HUES6 (cell line): ENCODE results near the gene KIAA1217.

Experiments
- H3K27ac ChIP-seq: 2 replicates; pipeline ENCODE4 v1.7.0; 2013; ENCODE audit warnings: low read depth, mild to moderate bottlenecking, low read length, inconsistent platforms
- H3K27me3 ChIP-seq: 2 replicates; pipeline ENCODE4 v1.6.1; 2013; ENCODE audit warnings: low read length; ENCODE audit not compliant: control insufficient read depth, insufficient read depth
- H3K36me3 ChIP-seq: 2 replicates; pipeline ENCODE4 v1.6.1; 2013; ENCODE audit warnings: low read length; ENCODE audit not compliant: control insufficient read depth, insufficient read depth
- H3K4me1 ChIP-seq: 2 replicates; pipeline ENCODE4 v1.6.1; 2013; ENCODE audit warnings: low read length; ENCODE audit not compliant: control insufficient read depth, insufficient read depth
- H3K4me3 ChIP-seq: 2 replicates; pipeline ENCODE4 v1.5.1; 2013; ENCODE audit warnings: low read depth, low read length
- H3K9ac ChIP-seq: one replicate; pipeline ENCODE4 v1.6.1; 2013; ENCODE audit warnings: mild to moderate bottlenecking, low read length
- H3K9me3 ChIP-seq: 2 replicates; pipeline ENCODE4 v1.6.1; 2013; ENCODE audit warnings: low read depth, low read length; ENCODE audit not compliant: control insufficient read depth, insufficient read depth

The KIAA1217 gene

DNA sequence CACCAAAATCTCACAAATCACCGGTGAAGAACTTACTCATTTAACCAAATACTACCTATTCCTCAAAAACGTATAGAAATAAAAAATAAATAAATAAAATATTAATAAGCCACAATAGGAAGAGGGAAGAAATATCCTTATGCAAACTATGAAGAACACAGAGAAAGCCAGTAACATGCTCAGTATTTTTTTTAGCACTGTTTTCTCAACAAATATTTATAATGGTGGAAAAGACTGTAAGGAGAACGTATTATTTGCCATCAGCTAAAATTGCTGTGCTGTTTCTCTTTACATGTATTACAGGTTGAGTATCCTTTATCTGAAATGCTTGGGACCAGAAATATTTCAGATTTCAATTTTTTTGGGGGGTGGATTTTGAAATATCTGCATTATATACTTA, 21.0 kb downstream of the KIAA1217 start:
- Histone ChIP-seq H3K9ac (no peak overlapping the region), H3K4me3 (no peak overlapping the region), H3K27ac (no peak overlapping the region), H3K9me3 (no peaks in the 10 kb centered on the region), H3K36me3 (no peaks in the 10 kb centered on the region), H3K4me1 (peaks cover 4% of the 10 kb centered on the region; the same call in 1 of the 2 replicates), H3K27me3 (no peaks in the 10 kb centered on the region)

DNA sequence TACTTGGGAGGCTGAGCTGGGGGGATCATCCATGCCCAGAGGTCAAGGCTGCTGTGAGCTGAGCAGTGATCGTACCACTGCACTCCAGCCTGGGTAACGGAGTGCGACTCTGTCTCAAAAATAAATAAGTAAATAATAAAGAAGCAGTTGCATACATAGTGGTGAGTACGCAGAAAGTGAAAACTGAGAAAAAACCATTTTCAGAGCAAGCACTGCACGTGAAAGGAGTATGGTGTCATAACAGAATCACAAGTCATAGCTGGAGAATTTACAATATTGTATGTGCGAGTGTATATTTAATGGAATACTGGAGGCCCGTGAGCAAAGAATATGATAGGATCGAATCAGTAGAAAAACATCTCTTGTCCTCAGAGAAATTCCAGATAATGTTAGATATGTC, 22.3 kb downstream of the KIAA1217 start:
- Histone ChIP-seq H3K27me3 (no peaks in the 10 kb centered on the region), H3K4me3 (no peak overlapping the region), H3K9ac (no peak overlapping the region), H3K27ac (no peak overlapping the region), H3K36me3 (no peaks in the 10 kb centered on the region), H3K4me1 (peaks cover 15% of the 10 kb centered on the region), H3K9me3 (no peaks in the 10 kb centered on the region)

DNA sequence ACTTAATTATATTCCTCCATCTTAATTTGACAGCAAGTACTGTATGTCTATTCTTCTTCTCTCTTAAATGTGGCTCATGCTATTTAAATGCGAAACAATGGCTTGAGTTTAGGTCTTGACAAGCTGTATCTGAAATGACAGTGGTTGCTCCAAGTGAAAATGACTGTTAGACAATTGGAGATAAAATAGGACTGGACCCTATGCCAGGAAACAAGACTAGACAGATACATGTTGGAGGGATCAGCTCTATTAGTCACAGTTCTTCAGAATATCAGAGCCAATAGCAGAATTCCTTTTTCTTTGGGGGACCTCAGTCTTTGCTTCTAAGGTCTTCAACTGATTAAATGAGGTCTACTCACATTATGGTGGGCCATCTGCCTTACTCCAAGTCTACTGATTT, 25.8 kb downstream of the KIAA1217 start:
- Histone ChIP-seq H3K27me3 (no peaks in the 10 kb centered on the region), H3K4me3 (no peak overlapping the region), H3K36me3 (no peaks in the 10 kb centered on the region), H3K9me3 (no peaks in the 10 kb centered on the region), H3K27ac (no peak overlapping the region), H3K9ac (no peak overlapping the region), H3K4me1 (peaks cover 50% of the 10 kb centered on the region)

DNA sequence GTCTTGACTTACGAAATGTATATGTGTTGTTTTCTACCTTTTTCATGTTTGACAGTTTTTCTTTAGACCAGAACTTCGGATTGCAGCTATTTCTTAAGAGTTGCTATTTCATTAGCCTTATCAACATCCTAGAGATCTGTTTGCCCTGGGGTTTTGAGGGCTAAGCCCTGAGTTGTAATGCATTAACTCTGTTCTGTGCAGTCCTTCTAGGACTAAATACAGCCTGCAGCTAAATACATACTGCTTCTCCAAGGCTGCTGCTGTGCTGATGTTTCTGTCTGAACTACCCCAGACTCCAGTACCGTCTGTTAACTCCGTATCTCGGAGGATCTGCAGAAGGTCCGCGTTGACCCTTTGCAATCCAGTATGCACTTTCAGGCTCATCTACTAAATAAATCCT, 26.5 kb downstream of the KIAA1217 start:
- no peaks in the 10 kb centered on the region for H3K36me3 ChIP-seq
- no peak overlapping the region for H3K4me3 ChIP-seq
- no peaks in the 10 kb centered on the region for H3K27me3 ChIP-seq
- H3K9ac ChIP-seq: no peak overlapping the region
- H3K4me1 ChIP-seq: peaks cover 57% of the 10 kb centered on the region
- H3K9me3 ChIP-seq: no peaks in the 10 kb centered on the region
- no peak overlapping the region for H3K27ac ChIP-seq

DNA sequence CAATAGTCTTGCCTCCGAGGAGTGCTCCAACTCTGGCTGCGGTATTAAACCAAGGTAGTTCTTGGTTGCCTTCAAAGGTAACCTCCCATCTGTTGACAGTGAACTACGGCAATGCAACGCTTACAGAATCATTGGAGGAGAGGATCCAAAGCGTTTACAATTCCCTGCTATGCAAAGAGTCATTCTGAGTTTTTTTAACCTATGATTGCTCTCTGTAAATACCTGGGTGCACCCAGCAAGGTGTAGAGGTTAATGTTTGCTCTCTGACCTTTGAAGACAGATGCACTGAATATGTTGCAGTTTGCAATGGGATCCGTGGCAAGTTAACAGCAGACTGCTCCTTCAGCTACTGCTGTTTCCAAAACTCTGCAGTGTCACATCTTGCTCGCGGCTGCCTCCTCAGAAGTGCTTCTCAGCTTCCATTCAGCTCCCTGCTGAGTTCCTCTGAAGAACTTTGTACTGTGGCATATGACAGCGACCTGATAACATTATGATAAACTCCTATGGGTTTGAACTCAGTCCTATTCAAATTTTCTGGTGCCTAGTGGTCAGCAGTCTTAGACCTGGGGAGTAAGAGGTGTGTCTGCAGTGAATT, 29.0 kb downstream of the KIAA1217 start:
- Histone ChIP-seq H3K4me3 (0 out of 2 replicates have a peak overlapping the region, but pooled peaks have one; percentile 22), H3K9ac (no peak overlapping the region), H3K27ac (no peak overlapping the region), H3K9me3 (no peaks in the 10 kb centered on the region), H3K4me1 (peaks cover 58% of the 10 kb centered on the region), H3K36me3 (no peaks in the 10 kb centered on the region), H3K27me3 (no peaks in the 10 kb centered on the region)

DNA sequence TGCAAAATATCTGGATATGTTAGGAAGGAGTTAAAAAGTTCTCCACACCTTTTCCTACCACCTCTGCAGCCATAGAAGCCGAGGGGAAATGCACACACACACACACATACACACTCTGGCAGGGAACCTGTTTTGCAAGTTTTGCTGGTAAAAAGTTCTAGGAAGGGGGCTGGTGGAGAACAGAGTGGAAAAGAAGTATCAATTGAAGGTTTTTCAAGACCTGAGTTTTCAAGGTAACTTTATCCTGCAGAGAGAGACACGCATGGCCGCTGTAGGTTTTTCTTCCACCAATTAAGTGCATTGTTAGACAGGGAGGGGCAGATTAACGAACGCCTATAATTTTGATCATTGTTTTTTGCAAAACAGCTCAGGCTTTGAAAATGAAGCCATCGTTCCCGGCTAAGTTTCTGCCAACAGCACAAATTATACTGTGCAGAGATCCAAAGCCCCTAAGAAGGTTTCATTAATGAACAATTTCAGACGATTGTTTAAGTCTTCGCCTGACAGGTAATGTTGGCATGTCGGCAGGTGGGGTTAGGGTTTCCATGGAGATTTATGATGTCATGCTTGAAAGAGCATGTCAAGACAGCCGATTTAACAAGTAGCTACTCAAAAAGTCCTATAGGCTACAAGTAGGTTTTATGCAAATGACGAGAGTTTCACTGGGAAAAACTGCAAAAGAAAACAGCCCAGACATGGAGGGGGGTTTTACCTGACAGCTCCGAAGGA, 29.7 kb downstream of the KIAA1217 start:
- Histone ChIP-seq H3K27ac (no peak overlapping the region), H3K9me3 (no peaks in the 10 kb centered on the region)

DNA sequence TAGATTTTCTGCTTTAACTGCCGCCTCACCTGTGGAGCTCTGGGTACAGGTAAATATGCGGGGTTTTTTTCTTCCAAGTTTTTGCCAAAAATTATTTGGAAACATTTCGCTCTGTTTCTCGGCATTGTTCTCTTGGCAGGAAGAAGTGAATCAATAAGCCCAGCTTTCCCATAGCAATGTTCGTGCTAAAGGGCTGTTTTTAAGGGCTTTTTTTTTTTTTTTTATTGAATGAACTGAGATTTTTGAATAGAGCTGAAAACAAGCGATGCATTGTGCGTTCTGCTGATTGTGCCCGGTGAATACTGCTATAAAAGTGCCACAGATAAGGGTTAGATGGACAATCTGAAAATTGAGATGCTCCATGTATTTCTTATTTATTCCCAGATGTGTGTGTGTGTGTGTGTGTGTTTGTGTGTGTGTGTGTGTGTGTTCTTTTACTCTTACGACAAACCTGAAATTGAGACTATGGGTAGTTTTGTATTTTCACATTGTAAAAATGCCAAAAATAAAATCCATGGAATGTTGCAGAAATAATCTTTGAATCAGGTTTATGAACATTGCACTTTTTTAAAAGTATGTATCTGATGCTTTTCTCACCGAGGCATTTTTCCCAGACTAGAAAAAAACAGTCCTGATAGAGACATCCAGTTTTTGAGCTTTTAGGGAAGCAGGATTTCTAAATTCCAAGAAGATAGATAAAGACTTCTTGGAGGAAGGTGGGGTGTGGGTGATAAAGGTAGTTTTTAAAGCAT, 30.5 kb downstream of the KIAA1217 start:
- Histone ChIP-seq H3K27ac (no peak overlapping the region), H3K9me3 (no peaks in the 10 kb centered on the region), H3K9ac (no peak overlapping the region), H3K27me3 (no peaks in the 10 kb centered on the region), H3K4me3 (no peak overlapping the region), H3K36me3 (no peaks in the 10 kb centered on the region), H3K4me1 (peaks cover 58% of the 10 kb centered on the region)

More for the DNA sequence above, 29.7 kb downstream of the KIAA1217 start:
- 0 out of 2 replicates have a peak overlapping the region, but pooled peaks have one; percentile 22 for H3K4me3 ChIP-seq
- no peaks in the 10 kb centered on the region for H3K36me3 ChIP-seq
- H3K27me3 ChIP-seq: no peaks in the 10 kb centered on the region
- H3K4me1 ChIP-seq: peaks cover 58% of the 10 kb centered on the region
- no peak overlapping the region for H3K9ac ChIP-seq

DNA sequence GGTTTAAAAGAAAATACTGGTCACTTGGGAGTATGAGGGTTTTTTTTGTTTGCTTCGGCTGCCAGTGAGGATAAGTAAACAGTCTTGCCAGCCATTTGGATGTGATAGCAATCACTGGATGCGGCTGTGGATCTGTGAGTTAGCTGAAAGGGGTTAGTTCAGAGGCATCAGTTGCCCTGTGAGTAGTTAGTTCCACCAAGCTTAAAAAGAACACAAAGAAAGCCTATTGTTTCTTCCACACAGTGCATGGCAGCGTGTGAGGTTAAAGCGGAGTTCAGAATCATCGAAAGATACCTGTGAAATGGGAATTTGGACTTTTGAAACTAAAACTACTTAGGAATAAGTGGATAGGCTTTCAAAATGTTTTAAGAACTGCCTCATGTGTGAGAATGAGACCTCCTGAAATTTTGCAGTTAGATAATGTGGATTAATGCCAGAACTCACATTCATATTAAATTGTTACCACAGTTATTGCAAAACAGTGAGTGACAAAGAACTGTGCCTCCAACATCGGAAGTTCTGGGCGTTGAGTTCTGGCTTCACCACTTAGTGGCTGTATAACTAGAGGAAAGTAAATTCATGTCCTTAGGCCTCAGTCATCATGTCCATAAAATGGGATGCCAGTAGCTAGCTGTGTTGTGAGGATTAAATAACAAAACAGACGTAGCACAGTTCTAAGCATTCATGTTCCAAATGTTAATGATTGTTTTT, 31.3 kb downstream of the KIAA1217 start:
- Histone ChIP-seq H3K36me3 (no peaks in the 10 kb centered on the region), H3K27me3 (no peaks in the 10 kb centered on the region), H3K27ac (no peak overlapping the region), H3K4me3 (no peak overlapping the region), H3K9me3 (no peaks in the 10 kb centered on the region), H3K4me1 (peaks cover 51% of the 10 kb centered on the region), H3K9ac (no peak overlapping the region)

DNA sequence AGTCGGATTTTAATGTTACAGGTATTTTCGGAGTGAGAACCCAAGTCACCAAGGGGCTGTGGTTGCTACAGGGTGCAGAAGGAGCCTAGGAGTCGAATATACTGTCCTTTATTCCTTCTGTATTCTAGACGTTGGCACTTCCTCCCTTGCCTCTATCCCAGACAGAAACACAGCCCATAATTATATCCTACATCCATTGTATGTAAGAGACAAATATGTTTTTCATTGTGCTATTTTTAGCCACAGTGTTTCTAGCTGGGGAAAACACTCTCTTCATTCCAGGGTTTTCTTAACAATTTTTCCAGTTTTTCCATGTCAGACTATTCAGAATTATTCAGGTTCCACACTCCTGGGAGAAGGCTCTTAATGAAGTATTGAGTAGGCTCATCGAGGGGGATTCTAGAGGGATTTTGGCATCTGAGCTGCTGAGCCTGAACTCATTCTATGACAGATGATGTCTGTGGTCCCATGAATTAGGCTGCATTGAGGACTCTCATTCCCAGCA, 32.6 kb downstream of the KIAA1217 start:
- H3K9me3 ChIP-seq: no peaks in the 10 kb centered on the region
- H3K4me3 ChIP-seq: no peak overlapping the region
- H3K27ac ChIP-seq: no peak overlapping the region
- no peaks in the 10 kb centered on the region for H3K36me3 ChIP-seq
- H3K9ac ChIP-seq: no peak overlapping the region
- peaks cover 39% of the 10 kb centered on the region for H3K4me1 ChIP-seq
- H3K27me3 ChIP-seq: no peaks in the 10 kb centered on the region

DNA sequence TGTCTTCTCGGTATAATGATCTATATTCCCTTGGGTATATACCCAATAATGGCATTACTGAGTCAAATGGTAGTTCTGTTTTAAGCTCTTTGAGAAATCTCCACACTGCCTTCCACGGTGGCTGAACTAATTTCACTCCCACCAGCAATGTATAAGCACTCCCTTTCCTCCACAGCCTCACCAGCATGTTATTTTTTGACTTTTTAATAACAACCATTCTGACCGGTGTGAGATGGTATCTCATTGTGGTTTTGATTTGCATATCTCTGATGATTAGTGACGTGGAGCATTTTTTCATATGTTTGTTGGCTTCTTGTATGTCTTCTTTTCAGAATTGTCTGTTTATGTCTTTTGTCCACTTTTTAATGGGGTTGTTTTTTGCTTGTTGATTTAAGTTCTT, 33.6 kb downstream of the KIAA1217 start:
- Histone ChIP-seq H3K9ac (no peak overlapping the region), H3K36me3 (no peaks in the 10 kb centered on the region), H3K27ac (no peak overlapping the region), H3K4me3 (no peak overlapping the region), H3K9me3 (no peaks in the 10 kb centered on the region), H3K4me1 (peaks cover 29% of the 10 kb centered on the region), H3K27me3 (no peaks in the 10 kb centered on the region)
